H54 (cell line): Measurements from ENCODE around the gene TNK1.

Experiments
- DNase-seq: peaks from one replicate; pipeline ENCODE4 v3.0.0; 2011; ENCODE audit warnings: low spot score, mixed read lengths; ENCODE audit not compliant: insufficient read length
- FAIRE-seq: peaks from 3 replicates; lab custom pipeline; 2011; peaks lifted over from hg19 to GRCh38; lab: Jason Lieb, UNC
- POLR2A ChIP-seq: IDR thresholded peaks from 2 replicates; pipeline ENCODE4 v1.6.1; 2011; ENCODE audit warnings: low read depth, mild to moderate bottlenecking, low read length

The TNK1 gene

DNA sequence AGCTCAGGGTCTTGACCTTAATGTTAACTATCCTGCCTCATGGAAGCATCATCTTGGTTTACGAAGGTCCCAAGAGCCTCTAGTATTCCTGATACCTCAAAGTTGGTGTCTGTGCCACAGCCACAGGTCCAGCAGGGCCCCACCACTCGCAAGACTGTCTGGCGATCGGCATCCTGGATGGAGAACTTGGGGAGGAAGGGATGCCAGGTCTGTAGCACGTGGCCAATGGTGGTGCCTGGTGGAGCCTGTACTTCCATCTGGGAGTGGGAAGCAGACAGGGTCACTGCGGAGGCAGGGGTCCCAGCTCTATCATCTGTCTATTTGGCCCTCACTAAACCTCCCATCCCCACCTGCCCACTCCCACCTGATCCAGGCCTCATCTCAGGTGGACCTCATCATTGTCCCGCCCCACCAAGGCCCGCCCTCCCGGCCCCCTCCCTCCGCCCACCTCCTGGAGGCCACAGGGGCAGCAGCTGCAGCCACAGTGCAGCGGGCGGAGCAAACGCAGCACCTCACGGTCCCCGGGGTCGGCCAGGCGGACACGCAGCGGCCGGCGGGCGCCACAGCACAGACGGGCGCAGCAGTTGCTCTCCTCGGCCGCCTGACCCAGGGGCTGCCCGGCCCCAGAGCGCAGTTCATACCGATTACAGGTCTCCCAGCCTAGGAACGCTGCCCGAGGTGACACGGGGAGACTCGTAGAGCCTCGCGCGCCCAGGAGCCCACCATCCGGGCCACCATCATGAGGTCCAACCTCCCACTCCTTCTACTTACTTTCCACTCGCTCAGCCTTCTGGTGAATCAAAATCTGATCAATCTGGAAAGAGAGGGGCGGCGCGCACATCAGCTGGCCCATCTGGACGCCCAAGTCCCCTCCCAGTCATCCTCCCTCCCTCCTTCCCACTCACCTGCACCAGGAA lies 12.1 kb downstream of the TNK1 start:
- FAIRE-seq: no peak
- no peak for TF ChIP-seq POLR2A
- no peak for DNase-seq

DNA sequence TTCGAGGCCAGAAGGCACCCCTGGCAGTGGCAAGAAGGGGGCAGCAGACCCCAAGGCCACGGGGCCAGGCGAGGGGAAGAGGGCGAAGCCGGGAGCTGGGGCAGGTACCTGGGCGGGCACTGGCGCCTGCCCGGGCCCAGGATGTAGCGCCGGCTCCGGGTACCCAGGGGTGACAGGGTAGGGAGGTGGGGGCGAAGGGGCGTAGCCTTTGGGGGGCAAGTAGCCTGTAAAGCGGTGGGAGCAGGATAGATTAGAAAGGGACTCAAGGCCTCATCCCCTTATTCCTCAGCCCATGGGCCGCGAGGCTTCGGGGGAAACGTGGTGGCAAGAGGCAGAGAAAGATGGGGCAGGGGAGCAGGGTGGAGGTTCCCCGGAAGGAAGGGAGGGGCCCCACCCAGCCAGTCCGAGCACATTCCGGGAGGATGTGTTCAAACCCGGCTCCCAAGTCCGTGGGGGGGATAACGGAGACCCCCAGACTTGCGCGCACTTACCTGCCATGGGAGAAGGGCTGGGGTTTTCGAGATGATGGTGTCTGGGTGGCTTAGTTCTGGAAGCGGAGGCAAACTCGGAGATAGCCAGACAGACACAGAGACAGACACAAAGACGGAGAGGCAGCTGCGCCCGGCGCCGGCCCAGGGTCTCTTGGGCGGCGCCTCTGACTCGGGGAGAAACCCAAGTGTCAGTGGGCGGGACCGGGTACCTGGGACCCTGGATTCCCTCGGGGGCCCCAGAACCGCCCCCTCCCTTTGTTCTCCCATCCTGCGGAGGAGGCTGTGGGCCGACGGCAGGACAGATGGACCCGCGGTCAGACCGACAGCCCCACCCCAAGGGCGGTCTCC lies 12.9 kb downstream of the TNK1 start:
- DNase-seq (no peak), FAIRE-seq (no peak)

GRCh38 chr17:7394452-7395191 lies 13.7 kb downstream of the TNK1 start, which contains the start of gene PLSCR3:
TSS of gene PLSCR3 (minus strand) at chr17:7394525. CDS start at chr17:7394110, 415 bp downstream.
- FAIRE-seq: no peak
- DNase-seq: peak; percentile 93
- TF ChIP-seq POLR2A: peak; percentile 46

More for the DNA sequence above, 12.9 kb downstream of the TNK1 start:
- no peak; the same call in 1 of the 2 replicates for TF ChIP-seq POLR2A

DNA sequence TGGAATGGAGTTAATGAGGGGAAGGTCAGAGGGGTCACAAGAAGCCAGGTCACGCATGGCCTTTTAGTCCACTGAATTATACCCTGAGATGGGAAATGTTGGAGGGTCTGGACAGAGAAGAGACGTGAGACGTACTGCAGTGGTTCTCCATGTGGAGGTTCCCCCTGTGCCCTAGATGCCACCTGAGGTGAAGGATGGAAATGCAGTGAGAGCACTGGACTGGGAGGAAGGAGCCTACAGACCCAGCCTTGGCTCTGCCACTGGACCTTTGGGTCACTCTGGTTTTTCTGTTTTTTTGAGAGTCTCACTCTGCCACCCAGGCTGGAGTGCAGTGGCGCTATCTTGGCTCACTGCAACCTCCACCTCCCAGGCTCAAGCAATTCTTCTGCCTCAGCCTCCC lies 15.3 kb downstream of the TNK1 start:
- no peak for FAIRE-seq

GRCh38 chr17:7398612-7399011 lies 17.7 kb downstream of the TNK1 start:
- DNase-seq: no peak
- no peak for TF ChIP-seq POLR2A
- FAIRE-seq: no peak

More for the DNA sequence above, 15.3 kb downstream of the TNK1 start:
- TF ChIP-seq POLR2A: no peak
- DNase-seq: no peak

- no peak for TF ChIP-seq POLR2A
- DNase-seq (no peak), FAIRE-seq (no peak)
Measured at GRCh38 chr17:7403043-7403726, 22.3 kb downstream of the TNK1 start.

- no peak for FAIRE-seq
- peak; percentile 86 for DNase-seq
- no peak for TF ChIP-seq POLR2A
Measured at GRCh38 chr17:7403727-7403976, 22.8 kb downstream of the TNK1 start.

GRCh38 chr17:7403977-7404736 lies 23.3 kb downstream of the TNK1 start, which contains the start of gene TMEM256:
TSS of gene TMEM256 (minus strand) at chr17:7404097. CDS start at chr17:7404084, 13 bp downstream.
- DNase-seq (peak; percentile 95), FAIRE-seq (peak; percentile 79)
- TF ChIP-seq POLR2A: peak; percentile 71; the same call in 1 of the 2 replicates

GRCh38 chr17:7404737-7405349 lies 24.0 kb downstream of the TNK1 start:
- TF ChIP-seq POLR2A: peak; percentile 39; the same call in 1 of the 2 replicates
- DNase-seq: peak; percentile 78

DNA sequence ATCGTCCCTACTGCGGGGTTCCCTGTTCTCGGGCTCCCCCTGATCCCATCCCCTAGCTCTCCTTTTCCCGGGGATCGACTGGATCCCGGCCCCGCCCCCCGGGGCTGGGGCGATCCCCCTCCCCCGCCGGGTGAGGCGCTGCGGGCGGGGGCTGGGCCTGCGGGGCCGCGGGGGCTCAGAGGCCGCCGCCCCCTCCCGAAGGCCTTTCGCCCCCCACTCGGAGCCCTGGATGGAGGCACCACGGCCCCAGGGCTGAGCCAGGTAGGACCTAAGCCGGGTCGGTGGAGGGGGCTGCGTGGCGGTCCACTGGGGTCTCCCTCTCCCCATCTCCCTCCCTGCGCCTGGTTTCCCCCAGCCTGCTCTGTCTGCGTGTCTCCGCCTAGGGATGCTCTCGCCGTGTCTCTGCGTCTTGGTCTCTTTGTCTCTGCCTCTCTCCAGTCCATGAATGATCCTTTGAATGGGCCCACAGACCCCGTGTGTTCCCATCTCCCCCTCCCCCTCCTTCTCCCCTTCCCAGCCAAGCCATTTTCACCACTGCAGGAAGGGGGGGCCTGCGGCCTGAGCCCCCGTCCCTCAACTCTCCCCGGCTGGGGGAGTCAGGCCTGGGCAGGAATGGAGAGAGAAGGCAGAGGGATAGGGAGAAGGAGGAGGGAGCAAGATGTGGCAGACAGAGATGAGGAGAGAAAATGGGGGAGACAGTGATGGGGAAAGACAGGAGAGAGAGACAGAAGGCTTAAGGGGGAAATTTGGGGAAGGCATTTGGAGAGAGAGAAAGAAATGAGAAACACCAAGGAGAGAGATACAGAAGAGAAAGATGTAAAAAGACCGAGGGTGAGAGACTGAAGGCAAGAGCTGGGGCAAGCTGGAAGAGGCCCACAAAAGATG lies 24.7 kb downstream of the TNK1 start:
- DNase-seq (no peak), FAIRE-seq (no peak)
- no peak for TF ChIP-seq POLR2A

More at GRCh38 chr17:7404737-7405349, 24.0 kb downstream of the TNK1 start:
- no peak for FAIRE-seq
